ENCODE results near the gene GINS3.

DNA sequence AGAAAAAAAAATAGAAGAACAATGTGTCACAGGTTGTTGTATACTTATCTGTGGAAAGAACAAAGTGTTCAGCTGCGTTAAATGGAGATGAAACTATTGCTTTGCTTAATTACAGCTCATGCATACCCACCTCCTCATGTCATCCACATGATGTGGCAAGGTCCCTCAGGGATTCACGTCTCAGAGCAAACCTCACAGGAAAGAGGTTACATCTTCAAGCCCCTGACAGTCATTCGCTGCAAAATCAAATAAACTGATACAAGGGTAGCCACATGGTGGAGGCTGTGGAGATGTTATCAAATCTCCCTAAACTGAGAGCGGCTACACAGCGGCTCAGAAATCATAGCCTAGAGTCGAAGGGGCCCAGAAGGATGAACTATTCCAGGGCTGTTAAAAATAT, 21.1 kb downstream of the GINS3 start:
- TF ChIP-seq, protein P1, sequence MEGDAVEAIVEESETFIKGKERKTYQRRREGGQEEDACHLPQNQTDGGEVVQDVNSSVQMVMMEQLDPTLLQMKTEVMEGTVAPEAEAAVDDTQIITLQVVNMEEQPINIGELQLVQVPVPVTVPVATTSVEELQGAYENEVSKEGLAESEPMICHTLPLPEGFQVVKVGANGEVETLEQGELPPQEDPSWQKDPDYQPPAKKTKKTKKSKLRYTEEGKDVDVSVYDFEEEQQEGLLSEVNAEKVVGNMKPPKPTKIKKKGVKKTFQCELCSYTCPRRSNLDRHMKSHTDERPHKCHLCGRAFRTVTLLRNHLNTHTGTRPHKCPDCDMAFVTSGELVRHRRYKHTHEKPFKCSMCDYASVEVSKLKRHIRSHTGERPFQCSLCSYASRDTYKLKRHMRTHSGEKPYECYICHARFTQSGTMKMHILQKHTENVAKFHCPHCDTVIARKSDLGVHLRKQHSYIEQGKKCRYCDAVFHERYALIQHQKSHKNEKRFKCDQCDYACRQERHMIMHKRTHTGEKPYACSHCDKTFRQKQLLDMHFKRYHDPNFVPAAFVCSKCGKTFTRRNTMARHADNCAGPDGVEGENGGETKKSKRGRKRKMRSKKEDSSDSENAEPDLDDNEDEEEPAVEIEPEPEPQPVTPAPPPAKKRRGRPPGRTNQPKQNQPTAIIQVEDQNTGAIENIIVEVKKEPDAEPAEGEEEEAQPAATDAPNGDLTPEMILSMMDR (IDR thresholded peaks at IDR 0.05), result no peak
- no peak for TF ChIP-seq EP300 (IDR thresholded peaks at IDR 0.05)
- no peak for TF ChIP-seq POLR2AphosphoS5 (IDR thresholded peaks at IDR 0.05)
- no peak for TF ChIP-seq POLR2A (IDR thresholded peaks at IDR 0.05)

All from stomach (tissue), 4 donors.